GM18498 (cell line): ENCODE data around the gene LRRC7.

Experiments used
- ATAC-seq: cut with Tn5 transposase; IDR thresholded peaks from one replicate; pipeline ENCODE4 v1.9.1; 2021; ENCODE audit warnings: mild to moderate bottlenecking, moderate library complexity; ENCODE audit not compliant: unreplicated experiment

LRRC7 gene

GRCh38 chr1:70084314-70084915 is 516.7 kb downstream of the LRRC7 start:
- no peak for ATAC-seq

- no peak for ATAC-seq
Measured at GRCh38 chr1:70085521-70085920, 517.8 kb downstream of the LRRC7 start.

GRCh38 chr1:70086897-70087296 is 519.2 kb downstream of the LRRC7 start:
- ATAC-seq, result no peak

DNA sequence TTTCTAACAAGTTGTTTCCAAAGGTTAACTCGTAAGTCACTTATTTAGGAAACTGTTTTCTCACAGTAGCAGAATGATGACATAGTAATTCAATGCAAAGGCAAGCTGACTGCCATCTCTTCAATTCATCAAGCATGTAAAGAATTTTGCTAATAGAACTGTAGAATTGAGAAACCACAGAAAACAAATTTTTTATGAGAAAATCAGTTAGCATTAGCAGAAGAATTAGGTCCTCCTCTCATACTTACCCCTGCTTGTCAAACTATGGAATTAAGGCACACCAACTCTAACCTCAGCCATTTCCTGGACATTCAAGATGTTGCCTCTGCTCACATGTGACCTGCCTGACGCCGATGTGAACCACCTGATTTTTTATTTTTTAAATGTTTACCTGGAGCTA is 522.4 kb downstream of the LRRC7 start:
- no peak for ATAC-seq

GRCh38 chr1:70090875-70091274 is 523.2 kb downstream of the LRRC7 start:
- ATAC-seq, result no peak

DNA sequence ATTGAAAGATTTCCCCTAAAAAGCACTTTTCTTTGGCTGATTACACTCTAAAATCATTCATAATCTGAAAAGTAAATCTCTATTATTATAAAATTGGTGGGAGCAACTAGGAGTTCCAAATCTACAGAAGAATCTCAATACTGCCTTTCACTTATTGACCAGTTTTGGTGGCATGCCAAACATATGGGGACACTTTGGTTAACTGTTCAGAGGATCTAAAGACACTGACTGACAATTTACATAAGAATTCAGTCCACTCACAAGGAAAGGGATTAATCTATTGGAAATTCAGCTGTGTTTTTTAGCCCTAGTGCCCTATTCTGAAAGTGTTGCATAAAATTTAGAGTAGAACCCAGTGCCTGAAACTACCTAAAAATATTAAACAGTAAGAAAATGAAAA is 524.1 kb downstream of the LRRC7 start:
- no peak for ATAC-seq

DNA sequence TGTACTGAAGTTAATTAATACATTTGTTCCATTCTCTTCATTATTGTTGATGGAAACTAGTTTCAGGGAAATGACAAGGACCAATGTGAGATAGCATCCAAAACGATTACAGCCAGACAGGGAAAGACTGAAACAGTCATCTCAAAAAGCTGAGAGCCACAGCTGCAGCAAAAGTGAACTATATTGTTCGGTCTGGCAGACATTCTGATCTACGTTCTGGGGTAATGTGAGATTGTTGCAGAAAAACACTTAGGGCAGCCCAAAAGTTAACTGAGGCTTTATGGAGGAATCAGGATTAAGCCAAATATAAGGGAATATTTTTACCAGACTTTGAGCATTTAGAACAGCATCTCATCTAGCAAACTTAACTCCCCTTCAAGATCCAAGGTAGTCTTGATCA is 524.8 kb downstream of the LRRC7 start:
- no peak for ATAC-seq

GRCh38 chr1:70093250-70093975 is 525.7 kb downstream of the LRRC7 start:
- no peak for ATAC-seq

DNA sequence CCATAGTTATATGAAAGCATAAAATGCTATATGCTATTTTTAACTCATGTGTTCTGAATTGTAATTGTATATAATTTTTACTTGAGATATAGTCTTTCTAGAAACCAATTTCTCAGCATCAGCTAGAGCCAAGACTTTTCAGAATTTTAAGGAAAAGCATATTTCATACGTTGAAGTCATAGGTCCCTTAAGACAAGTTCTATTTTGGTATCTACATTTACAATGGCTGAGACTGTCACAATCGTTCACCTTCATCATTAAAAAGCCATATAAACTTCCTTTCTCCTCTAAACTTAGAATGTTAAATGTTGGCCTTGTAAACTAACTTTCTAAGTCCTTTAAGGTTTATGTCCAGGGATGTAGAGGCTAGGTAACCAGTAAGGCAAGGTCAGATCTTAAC is 533.5 kb downstream of the LRRC7 start:
- ATAC-seq, result no peak

GRCh38 chr1:70101774-70102173 is 534.1 kb downstream of the LRRC7 start:
- ATAC-seq, result no peak

DNA sequence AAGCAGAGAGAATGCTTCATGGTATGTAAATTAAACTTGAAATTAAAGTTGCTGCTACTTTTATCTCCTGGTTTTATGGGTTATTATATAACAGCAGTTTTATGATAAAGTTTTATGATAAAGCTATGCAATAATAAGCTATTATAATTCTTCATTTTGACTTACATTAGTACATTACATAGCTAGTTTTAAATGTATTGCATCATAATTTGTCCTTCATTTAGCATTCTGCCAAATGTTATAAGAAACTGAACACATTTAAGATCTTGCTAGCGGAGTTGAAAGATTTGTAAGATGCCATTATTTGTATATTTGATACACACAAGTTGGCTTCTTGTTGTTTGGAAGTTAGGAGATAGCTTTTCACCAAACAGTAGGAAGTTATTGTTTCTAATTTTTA is 536.0 kb downstream of the LRRC7 start:
- ATAC-seq, result no peak

DNA sequence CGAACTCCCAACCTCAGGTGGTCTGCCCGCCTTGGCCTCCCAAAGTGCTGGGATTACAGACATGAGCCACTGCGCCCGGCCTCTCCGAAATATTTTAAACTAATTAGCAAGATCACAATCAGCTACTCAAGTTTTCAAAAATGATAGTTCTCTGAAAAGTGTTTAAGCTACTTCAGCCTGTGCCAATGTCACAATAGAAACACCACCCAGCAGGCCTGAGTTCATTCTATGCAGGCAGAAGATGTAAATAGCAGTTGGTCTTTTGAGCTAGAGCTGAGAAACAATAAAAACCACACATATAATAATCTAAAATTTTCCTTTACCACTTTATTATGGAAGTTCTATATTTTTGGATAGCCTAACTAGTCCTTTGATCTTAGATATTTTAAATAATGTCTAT is 541.5 kb downstream of the LRRC7 start:
- ATAC-seq, result no peak

GRCh38 chr1:70112838-70113237 is 545.1 kb downstream of the LRRC7 start:
- ATAC-seq, result no peak

DNA sequence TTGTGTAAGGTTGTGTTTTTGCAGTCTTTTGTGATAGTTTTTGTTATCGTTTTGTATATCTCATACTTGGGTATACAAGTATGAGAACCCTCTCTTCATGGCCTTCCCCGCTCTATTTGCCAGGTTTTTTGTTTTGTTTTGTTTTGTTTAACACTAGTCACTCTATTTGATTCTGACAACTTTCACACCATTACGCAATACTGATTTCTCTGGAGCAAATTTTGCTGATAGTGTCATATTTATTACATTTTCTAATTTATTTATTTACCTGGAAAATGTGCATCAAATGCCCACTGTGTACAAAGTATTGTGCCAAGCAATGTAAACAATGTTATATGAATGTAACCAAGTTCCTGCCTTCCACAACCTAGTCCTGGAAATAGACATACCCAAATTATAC is 547.6 kb downstream of the LRRC7 start:
- no peak for ATAC-seq

DNA sequence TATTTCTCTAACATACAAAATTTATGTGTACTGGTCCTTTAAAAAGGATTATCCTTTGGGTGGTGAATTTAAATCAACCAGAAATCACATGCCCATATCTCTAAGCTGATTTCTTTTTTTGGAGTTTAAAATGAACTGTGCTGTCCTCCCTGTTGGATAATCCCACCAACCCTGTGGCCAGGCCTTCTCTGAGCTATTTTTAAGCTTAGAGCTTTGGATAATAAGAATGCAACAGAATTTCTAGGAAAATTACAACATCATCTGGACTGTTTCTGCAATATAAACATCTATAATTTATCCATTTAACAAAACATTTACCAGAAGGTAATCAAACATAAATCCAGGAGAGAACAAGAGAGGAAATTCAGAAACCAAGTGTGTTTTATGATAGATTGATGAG is 549.3 kb downstream of the LRRC7 start:
- no peak for ATAC-seq

DNA sequence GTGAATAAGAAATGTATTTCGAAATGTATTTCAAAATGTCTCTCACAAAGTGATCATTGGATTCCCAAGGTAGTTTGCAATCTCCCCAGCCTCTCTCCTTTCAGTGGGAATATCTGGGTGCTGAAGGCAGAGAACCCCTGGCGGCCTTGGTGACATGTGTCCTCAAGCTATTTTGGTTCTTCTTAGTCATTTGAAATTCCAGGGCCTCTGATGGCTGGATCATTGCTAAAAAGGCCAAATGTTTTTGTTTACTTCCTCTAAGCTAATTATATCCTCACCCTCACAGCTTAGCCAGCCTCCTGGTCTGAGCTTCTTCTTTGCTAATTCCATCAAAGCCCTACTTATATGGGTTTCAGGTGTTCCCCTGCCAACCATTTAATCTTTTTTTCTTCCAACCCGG is 566.4 kb downstream of the LRRC7 start:
- ATAC-seq, result no peak

GRCh38 chr1:70140343-70140742 is 572.6 kb downstream of the LRRC7 start:
- ATAC-seq, result no peak

DNA sequence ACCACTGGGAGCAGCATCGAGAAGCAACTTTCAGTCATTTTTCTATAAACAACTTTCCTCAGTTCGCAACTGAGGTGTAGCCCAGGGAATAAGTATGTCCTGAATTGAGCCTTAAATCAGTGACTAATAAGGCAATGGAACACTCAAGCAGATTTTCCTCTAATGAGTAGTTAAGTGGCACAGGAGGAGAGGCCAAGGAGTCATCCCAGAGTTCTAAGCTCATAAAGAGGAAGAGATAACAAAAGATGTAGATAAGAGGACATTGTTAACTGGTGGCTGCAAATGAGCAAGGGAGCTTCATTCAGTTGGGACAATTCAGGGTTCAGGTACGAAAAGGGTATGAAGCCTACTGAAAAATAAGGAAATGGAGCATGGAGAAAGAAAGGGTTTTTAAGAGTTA is 573.2 kb downstream of the LRRC7 start:
- ATAC-seq, result no peak

DNA sequence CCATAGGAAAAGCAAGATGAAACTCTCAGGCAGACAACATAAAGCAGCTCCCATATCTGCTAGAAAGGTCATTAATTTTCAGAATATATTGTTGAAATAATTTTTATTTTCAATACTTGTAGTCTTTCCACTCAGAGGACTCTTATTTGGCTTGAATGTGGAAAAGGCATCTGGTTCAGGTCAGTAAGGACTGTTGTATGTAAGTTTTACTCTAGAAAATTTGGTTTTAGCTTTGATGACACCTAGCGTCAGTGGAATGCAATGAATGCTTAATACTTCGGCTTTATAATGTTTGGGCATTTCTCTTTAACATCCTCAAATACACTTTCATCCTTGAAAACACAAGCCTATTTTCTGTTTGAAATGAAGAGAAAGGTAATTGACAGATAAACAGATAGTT is 574.4 kb downstream of the LRRC7 start:
- ATAC-seq, result no peak

- ATAC-seq, result no peak
Measured at GRCh38 chr1:70143048-70143659, 575.4 kb downstream of the LRRC7 start.

GRCh38 chr1:70146488-70146887 is 578.8 kb downstream of the LRRC7 start:
- ATAC-seq, result no peak

DNA sequence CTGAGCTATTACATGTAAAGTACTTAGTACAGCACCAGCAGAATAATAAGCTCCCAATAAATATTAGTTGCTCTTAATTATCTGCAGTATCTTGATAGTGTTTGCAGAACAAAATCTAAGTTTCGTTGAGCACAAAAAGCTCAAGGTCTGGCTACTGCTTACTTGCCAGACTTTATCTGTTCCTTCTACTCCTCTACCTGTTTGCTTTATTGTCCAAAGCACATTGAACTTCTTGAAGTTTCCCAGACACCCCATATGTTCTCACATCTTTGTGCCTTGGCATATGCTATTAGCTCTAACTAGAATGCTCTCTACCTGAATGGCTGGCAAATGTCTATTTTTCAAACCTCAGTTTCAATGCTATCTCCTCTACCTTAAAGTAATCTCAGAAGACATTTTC is 582.7 kb downstream of the LRRC7 start:
- no peak for ATAC-seq
